K562 (cell line): ENCODE data around the gene C21orf58. TPM values are rescaled to one million over a fixed set of nuclear protein-coding genes. Genes with fewer than 3 reads are reported as not detected.

Experiments
- ATAC-seq: fragments of 200-7000 bp; cut with Tn5 transposase; 3 replicates; pipeline ENCODE4 v1.9.1; 2020; ENCODE audit warnings: moderate library complexity
- BruUV-seq: library from RNA; stranded (reverse); fragments of 400-500 nt; replicated peaks from 2 replicates; lab custom pipeline; 2021; lab: Mats Ljungman, UMichigan
- CTCF ChIA-PET: fragments of 300-600 bp; formaldehyde crosslinking; extraction: SDS; loops from one replicate; lab custom pipeline; 2021; ENCODE audit warnings: low intra/inter-chr PET ratio; lab: Yijun Ruan, JAX
- POLR2A ChIA-PET: fragments of 300-600, 350-650 bp; sonication (Branson Sonifier 250); formaldehyde crosslinking; extraction: SDS; loops from one replicate; lab custom pipeline; 2021; ENCODE audit warnings: antibody characterized with exemption, inconsistent platforms; lab: Yijun Ruan, JAX
- DNase-seq, 4 experiments: peaks; one replicate each; pipeline versions ENCODE4 v3.0.0 to v3.0.0-alpha.2; 2011 to 2018; ENCODE audit warnings: low spot score in 3 of 4, mixed read lengths in 3 of 4; ENCODE audit errors: extremely low read depth in 1 of 4
- FAIRE-seq: peaks from 2 replicates; lab custom pipeline; 2011; peaks lifted over from hg19 to GRCh38; lab: Jason Lieb, UNC
- H2AFZ ChIP-seq: 2 replicates; pipeline ENCODE4 v1.6.0; 2011; ENCODE audit warnings: low read depth, low read length, control low read depth, inconsistent platforms
- H3K27ac ChIP-seq: fragments of 200-600 bp; 3 replicates; pipeline ENCODE4 v1.8.0; 2011; ENCODE audit warnings: low read depth, mild to moderate bottlenecking, control low read depth, inconsistent platforms, low read length, moderate library complexity, mixed read lengths; ENCODE audit errors: extremely low read depth
- H3K27me3 ChIP-seq, 2 experiments: fragments of 300-600 bp in 1 of 2; 2 replicates in 1 of 2; 3 replicates in 1 of 2; pipeline versions ENCODE4 v1.6.0 to v1.8.0; 2011; ENCODE audit warnings: inconsistent platforms in 2 of 2, low read length in 2 of 2, mild to moderate bottlenecking in 1 of 2, mixed read lengths in 1 of 2, moderate library complexity in 1 of 2; ENCODE audit not compliant: control insufficient read depth in 2 of 2, insufficient read depth in 2 of 2
- H3K36me3 ChIP-seq: fragments of 300-600 bp; 3 replicates; pipeline ENCODE4 v1.8.0; 2011; ENCODE audit warnings: mild to moderate bottlenecking, low read length, inconsistent platforms; ENCODE audit not compliant: control insufficient read depth, insufficient read depth
- H3K4me1 ChIP-seq, 2 experiments: fragments of 200-600 bp in 1 of 2; replicated peaks in 1 of 2; 2 replicates in 1 of 2; 3 replicates in 1 of 2; pipeline versions ENCODE4 v1.5.1 to v1.8.0; 2011; ENCODE audit warnings: inconsistent platforms in 2 of 2, low read length in 2 of 2, mild to moderate bottlenecking in 1 of 2, mixed read lengths in 1 of 2, moderate library complexity in 1 of 2; ENCODE audit not compliant: control insufficient read depth in 2 of 2, insufficient read depth in 2 of 2
- H3K4me2 ChIP-seq: 2 replicates; pipeline ENCODE4 v1.6.1; 2011; ENCODE audit warnings: low read length, control low read depth, inconsistent platforms, mixed read lengths; ENCODE audit not compliant: insufficient read depth
- H3K4me3 ChIP-seq: fragments of 200-600 bp; sonication (generic), shearing (Covaris generic); 2 replicates; pipeline ENCODE4 v1.5.1; 2016; ENCODE audit warnings: control low read depth, inconsistent platforms
- H3K79me2 ChIP-seq: fragments of 200-600 bp; 3 replicates; pipeline ENCODE4 v1.8.0; 2011; ENCODE audit warnings: low read length, inconsistent platforms; ENCODE audit not compliant: control insufficient read depth, insufficient read depth
- H3K9ac ChIP-seq, 2 experiments: 2 replicates each; pipeline versions ENCODE4 v1.6.0 to v1.6.1; 2011; ENCODE audit warnings: low read depth in 2 of 2, low read length in 2 of 2, control low read depth in 1 of 2, inconsistent platforms in 1 of 2, mild to moderate bottlenecking in 1 of 2, mixed read lengths in 1 of 2; ENCODE audit not compliant: insufficient read depth in 1 of 2
- H3K9me1 ChIP-seq: one replicate; pipeline ENCODE4 v1.6.0; 2011; ENCODE audit warnings: inconsistent platforms, mild to moderate bottlenecking, low read length, moderate library complexity; ENCODE audit not compliant: control insufficient read depth, insufficient read depth
- H3K9me3 ChIP-seq: replicated peaks from 2 replicates; pipeline ENCODE4 v1.5.1; 2011; ENCODE audit warnings: low read depth, low read length, inconsistent platforms; ENCODE audit not compliant: control insufficient read depth, insufficient read depth
- H4K20me1 ChIP-seq: replicated peaks from 2 replicates; pipeline ENCODE4 v1.6.1; 2011; ENCODE audit warnings: low read length, inconsistent platforms, mixed read lengths; ENCODE audit not compliant: control insufficient read depth, insufficient read depth
- HMGN3 ChIP-seq: IDR thresholded peaks from 2 replicates; pipeline ENCODE4 v1.6.1; 2011; ENCODE audit warnings: borderline replicate concordance, low read depth, mild to moderate bottlenecking, mixed read lengths, low read length; ENCODE audit not compliant: insufficient read length; ENCODE audit errors: extremely low read depth
- HNRNPUL1 ChIP-seq: fragments of 200-400 bp; formaldehyde crosslinking; IDR thresholded peaks from 2 replicates; pipeline ENCODE4 v1.6.1; 2017; ENCODE audit warnings: low read length
- MYBL2 ChIP-seq, 2 experiments: fragments of 450-650 bp in 1 of 2; sonication (generic) in 1 of 2; formaldehyde crosslinking in 1 of 2; IDR thresholded peaks; 2 replicates each; pipeline versions ENCODE4 v1.6.1 to v1.8.1; 2017 to 2022; ENCODE audit warnings: borderline replicate concordance in 1 of 2, inconsistent platforms in 1 of 2, low read depth in 1 of 2, mild to moderate bottlenecking in 1 of 2, missing genetic modification reagents in 1 of 2, moderate library complexity in 1 of 2
- RBM39 ChIP-seq: fragments of 200-400 bp; formaldehyde crosslinking; optimal IDR thresholded peaks from 2 replicates; pipeline ENCODE3; 2018; ENCODE audit warnings: low read depth, low read length
- TAF1 ChIP-seq: IDR thresholded peaks from 2 replicates; pipeline ENCODE4 v1.6.1; 2011; ENCODE audit warnings: mild to moderate bottlenecking, low read length, moderate library complexity; ENCODE audit not compliant: insufficient read depth, control insufficient read depth, severe bottlenecking; ENCODE audit errors: extremely low read depth
- ZNF444 ChIP-seq: fragments of 250-450 bp; sonication (Bioruptor Pico); IDR thresholded peaks from 2 replicates; pipeline ENCODE4 v1.4.0; 2020; ENCODE audit warnings: mild to moderate bottlenecking, moderate library complexity
- WGBS: fragments of 100-300 bp; shearing (Covaris generic); methylation state at CpG from one replicate; pipeline ENCODE4 v1.1.6; 2016; ENCODE audit warnings: low coverage, mixed read lengths; ENCODE audit not compliant: insufficient coverage; ENCODE audit errors: missing lambda C conversion rate; 5-methylcytosine and 5-hydroxymethylcytosine counted together
- in situ Hi-C: fragments of 300-500 bp; cut with MboI; formaldehyde crosslinking; loops from 4 replicates; pipeline ENCODE4 v1.15.0; 2018; ENCODE audit warnings: inconsistent platforms, mixed read lengths
- intact Hi-C: fragments of 100-400 bp; cut with micrococcal nuclease; formaldehyde crosslinking; loops from 2 replicates; pipeline ENCODE4 v1.14.2; 2022
- polyA plus RNA-seq, 8 experiments: library from polyadenylated mRNA; depleted of rRNA in 4 of 8; stranded (reverse) in 5 of 8; unstranded in 3 of 8; fragments of >200 nt; fragmentation: Nextera tagmentation in 2 of 8; fragmentation: Illumina TruSeq in 1 of 8; extraction: Ambion mirVana in 2 of 8; extraction: Trizol in 1 of 8; gene quantifications; 2 replicates each; pipeline versions ENCODE4 v1.2.1 to v1.2.3, GENCODE V29; 2011 to 2014; ENCODE audit warnings: inconsistent platforms in 1 of 8, missing spikeins in 1 of 8
- total RNA-seq, 7 experiments: library from RNA; depleted of rRNA in 6 of 7; stranded (reverse); fragments of >200 nt in 6 of 7; fragmentation: Illumina TruSeq in 2 of 7; extraction: Trizol in 2 of 7; gene quantifications; 2 replicates each; pipeline versions ENCODE4 v1.2.1 to v1.2.3, GENCODE V29; 2011 to 2021; ENCODE audit warnings: low replicate concordance in 1 of 7
- TF ChIP-seq, protein P1 (sequence below): fragments of 250-450 bp; sonication (Bioruptor Pico); IDR thresholded peaks from 2 replicates; pipeline ENCODE4 v1.5.0; 2021; ENCODE audit warnings: mild to moderate bottlenecking, borderline replicate concordance
- TF ChIP-seq, protein P2 (sequence below), 2 experiments: fragments of 450-650 bp in 1 of 2; sonication (generic) in 1 of 2; formaldehyde crosslinking; conservative IDR thresholded peaks; 2 replicates each; pipeline versions ENCODE4 v1.4.0 to v1.8.1; 2020 to 2022; ENCODE audit warnings: mild to moderate bottlenecking in 1 of 2, missing genetic modification reagents in 1 of 2
- TF ChIP-seq, protein P3 (sequence below), 2 experiments: fragments of 450-650 bp in 1 of 2; sonication (generic) in 1 of 2; formaldehyde crosslinking in 1 of 2; IDR thresholded peaks in 1 of 2; conservative IDR thresholded peaks in 1 of 2; 2 replicates each; pipeline versions ENCODE4 v1.6.1 to v1.8.1; 2016 to 2023; ENCODE audit warnings: mild to moderate bottlenecking in 2 of 2, moderate library complexity in 2 of 2, inconsistent platforms in 1 of 2, missing genetic modification reagents in 1 of 2

C21orf58 gene
- total and polyA plus RNA-seq, 9 of the 15 experiments (the other 6 are each of a cell fraction or from before 2014, with no cell fraction given) = 1.2 to 30.5 (median 12.4) TPM

DNA sequence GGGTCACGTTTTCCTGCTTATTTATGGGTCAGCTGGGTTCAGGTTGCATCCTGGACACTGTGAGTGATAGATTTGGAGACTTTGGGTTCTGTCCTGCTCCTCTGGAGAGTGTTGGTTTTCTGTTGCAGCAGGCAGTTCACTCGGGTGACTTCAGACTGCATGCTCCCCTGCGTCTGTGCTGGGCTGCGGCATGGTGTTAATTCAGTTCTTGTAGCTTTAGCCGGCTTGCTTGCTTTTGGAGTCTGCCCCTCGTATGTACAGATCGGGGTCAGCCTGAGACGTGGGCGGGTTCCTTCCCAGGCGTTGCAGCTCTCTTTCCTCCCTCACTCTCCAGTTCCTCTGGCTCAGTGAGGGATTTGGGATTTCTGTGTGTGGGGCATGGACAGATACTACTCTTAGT is 38.3 kb upstream of the C21orf58 start:
- POLR2A ChIA-PET = no interaction called here
- CTCF ChIA-PET = no interaction called here
- intact Hi-C loops (no loop called here), in situ Hi-C loops (no loop called here)
- BruUV-seq = no TSS peak
- Histone ChIP-seq H3K9me3 (no peaks in the 10 kb centered on the region), H3K27ac (no peak overlapping the region), H3K79me2 (no peaks in the 10 kb centered on the region), H3K36me3 (peaks cover 79% of the 10 kb centered on the region; the same call in 2 of the 3 replicates), H3K4me1 (peaks cover 0 to 7% of the 10 kb centered on the region in 2 experiments; a peak in 1 of 5 replicates), H3K27me3 (no peaks in the 10 kb centered on the region), H2AFZ (no peak overlapping the region), H3K9me1 (peaks cover 6% of the 10 kb centered on the region), H3K4me2 (no peak overlapping the region), H4K20me1 (no peaks in the 10 kb centered on the region), H3K9ac (no peak overlapping the region), H3K4me3 (no peak overlapping the region)
- no peak for DNase-seq
- 82% methylated on average over 10 of the region's 10 CpGs for WGBS
- ATAC-seq = no peak
- no peak for TF ChIP-seq HNRNPUL1
- no peak for TF ChIP-seq HMGN3
- TF ChIP-seq, protein P1, sequence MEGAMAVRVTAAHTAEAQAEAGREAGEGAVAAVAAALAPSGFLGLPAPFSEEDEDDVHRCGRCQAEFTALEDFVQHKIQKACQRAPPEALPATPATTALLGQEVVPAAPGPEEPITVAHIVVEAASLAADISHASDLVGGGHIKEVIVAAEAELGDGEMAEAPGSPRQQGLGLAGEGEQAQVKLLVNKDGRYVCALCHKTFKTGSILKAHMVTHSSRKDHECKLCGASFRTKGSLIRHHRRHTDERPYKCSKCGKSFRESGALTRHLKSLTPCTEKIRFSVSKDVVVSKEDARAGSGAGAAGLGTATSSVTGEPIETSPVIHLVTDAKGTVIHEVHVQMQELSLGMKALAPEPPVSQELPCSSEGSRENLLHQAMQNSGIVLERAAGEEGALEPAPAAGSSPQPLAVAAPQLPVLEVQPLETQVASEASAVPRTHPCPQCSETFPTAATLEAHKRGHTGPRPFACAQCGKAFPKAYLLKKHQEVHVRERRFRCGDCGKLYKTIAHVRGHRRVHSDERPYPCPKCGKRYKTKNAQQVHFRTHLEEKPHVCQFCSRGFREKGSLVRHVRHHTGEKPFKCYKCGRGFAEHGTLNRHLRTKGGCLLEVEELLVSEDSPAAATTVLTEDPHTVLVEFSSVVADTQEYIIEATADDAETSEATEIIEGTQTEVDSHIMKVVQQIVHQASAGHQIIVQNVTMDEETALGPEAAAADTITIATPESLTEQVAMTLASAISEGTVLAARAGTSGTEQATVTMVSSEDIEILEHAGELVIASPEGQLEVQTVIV (CRISPR knock-in tag) = no peak
- TF ChIP-seq, protein P2, sequence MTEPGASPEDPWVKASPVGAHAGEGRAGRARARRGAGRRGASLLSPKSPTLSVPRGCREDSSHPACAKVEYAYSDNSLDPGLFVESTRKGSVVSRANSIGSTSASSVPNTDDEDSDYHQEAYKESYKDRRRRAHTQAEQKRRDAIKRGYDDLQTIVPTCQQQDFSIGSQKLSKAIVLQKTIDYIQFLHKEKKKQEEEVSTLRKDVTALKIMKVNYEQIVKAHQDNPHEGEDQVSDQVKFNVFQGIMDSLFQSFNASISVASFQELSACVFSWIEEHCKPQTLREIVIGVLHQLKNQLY (CRISPR knock-in tag; conservative IDR thresholded peaks at IDR 0.05) = no peak
- no peak for TF ChIP-seq ZNF444 (CRISPR knock-in tag)
- no peak for TF ChIP-seq TAF1
- no peak for TF ChIP-seq RBM39
- no peak for TF ChIP-seq MYBL2 (IDR thresholded peaks at IDR 0.05; ENCODE audit: low read depth)
- no peak for TF ChIP-seq MYBL2 (CRISPR knock-in tag; IDR thresholded peaks at IDR 0.05; ENCODE audit: borderline replicate concordance)
- TF ChIP-seq, protein P3, sequence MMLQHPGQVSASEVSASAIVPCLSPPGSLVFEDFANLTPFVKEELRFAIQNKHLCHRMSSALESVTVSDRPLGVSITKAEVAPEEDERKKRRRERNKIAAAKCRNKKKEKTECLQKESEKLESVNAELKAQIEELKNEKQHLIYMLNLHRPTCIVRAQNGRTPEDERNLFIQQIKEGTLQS (IDR thresholded peaks at IDR 0.05) = no peak
- TF ChIP-seq, protein P3 (CRISPR knock-in tag; conservative IDR thresholded peaks at IDR 0.05) = no peak
- FAIRE-seq = no peak
